ENCODE data around the gene MAN1A2. TPM values are rescaled to one million over a fixed set of nuclear protein-coding genes. Genes with fewer than 3 reads are reported as not detected.
"Not testable (repeated sequence)": the region's sequence is repeated elsewhere in the genome, so short reads cannot be mapped to it uniquely, and the experiment has no call there.

MAN1A2 gene
- total RNA-seq, 1 donor, result 51.0 TPM

GRCh38 chr1:117341123-117341522 lies 26.1 kb upstream of the MAN1A2 start:
- no peak overlapping the region for H2AFZ ChIP-seq (ENCODE audit: low read length)
- TF ChIP-seq, protein P1, sequence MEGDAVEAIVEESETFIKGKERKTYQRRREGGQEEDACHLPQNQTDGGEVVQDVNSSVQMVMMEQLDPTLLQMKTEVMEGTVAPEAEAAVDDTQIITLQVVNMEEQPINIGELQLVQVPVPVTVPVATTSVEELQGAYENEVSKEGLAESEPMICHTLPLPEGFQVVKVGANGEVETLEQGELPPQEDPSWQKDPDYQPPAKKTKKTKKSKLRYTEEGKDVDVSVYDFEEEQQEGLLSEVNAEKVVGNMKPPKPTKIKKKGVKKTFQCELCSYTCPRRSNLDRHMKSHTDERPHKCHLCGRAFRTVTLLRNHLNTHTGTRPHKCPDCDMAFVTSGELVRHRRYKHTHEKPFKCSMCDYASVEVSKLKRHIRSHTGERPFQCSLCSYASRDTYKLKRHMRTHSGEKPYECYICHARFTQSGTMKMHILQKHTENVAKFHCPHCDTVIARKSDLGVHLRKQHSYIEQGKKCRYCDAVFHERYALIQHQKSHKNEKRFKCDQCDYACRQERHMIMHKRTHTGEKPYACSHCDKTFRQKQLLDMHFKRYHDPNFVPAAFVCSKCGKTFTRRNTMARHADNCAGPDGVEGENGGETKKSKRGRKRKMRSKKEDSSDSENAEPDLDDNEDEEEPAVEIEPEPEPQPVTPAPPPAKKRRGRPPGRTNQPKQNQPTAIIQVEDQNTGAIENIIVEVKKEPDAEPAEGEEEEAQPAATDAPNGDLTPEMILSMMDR (IDR thresholded peaks at IDR 0.05; ENCODE audit: extremely low read depth, low read depth, low read length), result no peak
- no peak for DNase-seq (ENCODE audit: insufficient read length, low spot score, missing footprints)
- H3K79me2 ChIP-seq (ENCODE audit: insufficient read depth, low read length), result no peaks in the 10 kb centered on the region
- no peaks in the 10 kb centered on the region for H3K4me1 ChIP-seq (ENCODE audit: insufficient read depth, low read length)
- no peaks in the 10 kb centered on the region for H3K36me3 ChIP-seq (ENCODE audit: insufficient read depth, low read length)
- no peak overlapping the region for H3K27ac ChIP-seq (ENCODE audit: low read depth, low read length)
- H3K4me3 ChIP-seq (ENCODE audit: insufficient read depth, low read length), result no peak overlapping the region
- no peaks in the 10 kb centered on the region for H3K9me3 ChIP-seq (ENCODE audit: low read depth, low read length)
- no peaks in the 10 kb centered on the region for H4K20me1 ChIP-seq (ENCODE audit: insufficient read depth, low read length)
- no peak overlapping the region for H3K4me2 ChIP-seq (ENCODE audit: insufficient read depth, low read length)
- peaks cover 3% of the 10 kb centered on the region for H3K27me3 ChIP-seq (ENCODE audit: insufficient read depth, low read length)

DNA sequence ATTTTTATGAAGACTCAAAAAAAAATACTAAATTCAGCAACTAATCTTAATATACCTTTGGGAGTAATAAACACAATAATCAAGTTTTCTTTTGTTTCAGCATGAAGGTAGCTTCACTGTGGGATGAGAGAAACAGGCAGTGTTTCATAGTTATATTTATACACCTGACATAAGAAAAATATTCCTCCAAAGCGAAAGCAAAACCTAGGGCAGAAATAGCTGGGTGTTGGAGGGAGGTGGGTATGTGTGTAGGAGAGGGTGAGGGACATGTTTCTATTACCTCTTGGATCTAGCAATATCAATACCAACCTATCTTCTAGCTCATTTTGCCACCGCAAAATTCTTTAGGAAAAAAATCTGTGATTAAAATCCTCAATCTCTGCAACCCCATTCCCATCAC lies 24.9 kb upstream of the MAN1A2 start:
- no peaks in the 10 kb centered on the region for H3K4me1 ChIP-seq (ENCODE audit: insufficient read depth, low read length)
- no peaks in the 10 kb centered on the region for H3K36me3 ChIP-seq (ENCODE audit: insufficient read depth, low read length)
- H3K4me3 ChIP-seq (ENCODE audit: insufficient read depth, low read length), result no peak overlapping the region
- no peak for DNase-seq (ENCODE audit: insufficient read length, low spot score, missing footprints)
- no peak overlapping the region for H2AFZ ChIP-seq (ENCODE audit: low read length)
- TF ChIP-seq, protein P1 (IDR thresholded peaks at IDR 0.05; ENCODE audit: extremely low read depth, low read depth, low read length), result no peak
- no peaks in the 10 kb centered on the region for H3K9me3 ChIP-seq (ENCODE audit: low read depth, low read length)
- no peak overlapping the region for H3K27ac ChIP-seq (ENCODE audit: low read depth, low read length)
- H3K27me3 ChIP-seq (ENCODE audit: insufficient read depth, low read length), result peaks cover 3% of the 10 kb centered on the region
- no peaks in the 10 kb centered on the region for H4K20me1 ChIP-seq (ENCODE audit: insufficient read depth, low read length)
- H3K79me2 ChIP-seq (ENCODE audit: insufficient read depth, low read length), result no peaks in the 10 kb centered on the region
- no peak overlapping the region for H3K4me2 ChIP-seq (ENCODE audit: insufficient read depth, low read length)

- Histone ChIP-seq H3K9me3 (ENCODE audit: low read depth, low read length) (no peaks in the 10 kb centered on the region), H3K36me3 (ENCODE audit: insufficient read depth, low read length) (no peaks in the 10 kb centered on the region), H3K4me1 (ENCODE audit: insufficient read depth, low read length) (no peaks in the 10 kb centered on the region), H3K27me3 (ENCODE audit: insufficient read depth, low read length) (peaks cover 9% of the 10 kb centered on the region), H3K27ac (ENCODE audit: low read depth, low read length) (no peak overlapping the region), H3K79me2 (ENCODE audit: insufficient read depth, low read length) (no peaks in the 10 kb centered on the region), H2AFZ (ENCODE audit: low read length) (no peak overlapping the region), H4K20me1 (ENCODE audit: insufficient read depth, low read length) (no peaks in the 10 kb centered on the region), H3K4me3 (ENCODE audit: insufficient read depth, low read length) (no peak overlapping the region), H3K4me2 (ENCODE audit: insufficient read depth, low read length) (no peak overlapping the region)
- TF ChIP-seq, protein P1 (IDR thresholded peaks at IDR 0.05; ENCODE audit: extremely low read depth, low read depth, low read length), result no peak
- peak; percentile 23 for DNase-seq (ENCODE audit: insufficient read length, low spot score, missing footprints)
Measured at GRCh38 chr1:117346206-117346928, 20.9 kb upstream of the MAN1A2 start.

- no peaks in the 10 kb centered on the region for H3K9me3 ChIP-seq (ENCODE audit: low read depth, low read length)
- H3K4me3 ChIP-seq (ENCODE audit: insufficient read depth, low read length), result no peak overlapping the region
- H3K4me1 ChIP-seq (ENCODE audit: insufficient read depth, low read length), result no peaks in the 10 kb centered on the region
- no peak for DNase-seq (ENCODE audit: insufficient read length, low spot score, missing footprints)
- no peaks in the 10 kb centered on the region for H3K79me2 ChIP-seq (ENCODE audit: insufficient read depth, low read length)
- no peak overlapping the region for H2AFZ ChIP-seq (ENCODE audit: low read length)
- no peaks in the 10 kb centered on the region for H3K36me3 ChIP-seq (ENCODE audit: insufficient read depth, low read length)
- TF ChIP-seq, protein P1 (IDR thresholded peaks at IDR 0.05; ENCODE audit: extremely low read depth, low read depth, low read length), result no peak
- H4K20me1 ChIP-seq (ENCODE audit: insufficient read depth, low read length), result no peaks in the 10 kb centered on the region
- no peak overlapping the region for H3K4me2 ChIP-seq (ENCODE audit: insufficient read depth, low read length)
- H3K27me3 ChIP-seq (ENCODE audit: insufficient read depth, low read length), result peaks cover 6% of the 10 kb centered on the region
- no peak overlapping the region for H3K27ac ChIP-seq (ENCODE audit: low read depth, low read length)
Measured at GRCh38 chr1:117347907-117348306, 19.3 kb upstream of the MAN1A2 start.

DNA sequence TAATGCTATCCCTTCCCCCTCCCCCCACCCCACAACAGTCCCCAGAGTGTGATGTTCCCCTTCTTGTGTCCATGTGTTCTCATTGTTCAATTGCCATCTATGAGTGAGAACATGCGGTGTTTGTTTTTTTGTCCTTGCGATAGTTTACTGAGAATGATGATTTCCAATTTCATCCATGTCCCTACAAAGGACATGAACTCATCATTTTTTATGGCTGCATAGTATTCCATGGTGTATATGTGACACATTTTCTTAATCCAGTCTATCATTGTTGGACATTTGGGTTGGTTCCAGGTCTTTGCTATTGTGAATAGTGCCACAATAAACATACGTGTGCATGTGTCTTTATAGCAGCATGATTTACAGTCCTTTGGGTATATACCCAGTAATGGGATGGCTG lies 14.6 kb upstream of the MAN1A2 start:
- H2AFZ ChIP-seq (ENCODE audit: low read length); H3K27me3 ChIP-seq (ENCODE audit: insufficient read depth, low read length); H3K4me2 ChIP-seq (ENCODE audit: insufficient read depth, low read length); H3K4me3 ChIP-seq (ENCODE audit: insufficient read depth, low read length); H3K36me3 ChIP-seq (ENCODE audit: insufficient read depth, low read length); DNase-seq (ENCODE audit: insufficient read length, low spot score, missing footprints); H3K4me1 ChIP-seq (ENCODE audit: insufficient read depth, low read length); H3K79me2 ChIP-seq (ENCODE audit: insufficient read depth, low read length); H3K9me3 ChIP-seq (ENCODE audit: low read depth, low read length); H3K27ac ChIP-seq (ENCODE audit: low read depth, low read length); H4K20me1 ChIP-seq (ENCODE audit: insufficient read depth, low read length): not testable (repeated sequence)

GRCh38 chr1:117357833-117358603 lies 9.2 kb upstream of the MAN1A2 start:
- not testable (repeated sequence) for H3K9me3 ChIP-seq (ENCODE audit: low read depth, low read length); H3K79me2 ChIP-seq (ENCODE audit: insufficient read depth, low read length); DNase-seq (ENCODE audit: insufficient read length, low spot score, missing footprints); H3K4me1 ChIP-seq (ENCODE audit: insufficient read depth, low read length); H3K27ac ChIP-seq (ENCODE audit: low read depth, low read length); H3K36me3 ChIP-seq (ENCODE audit: insufficient read depth, low read length); H3K4me2 ChIP-seq (ENCODE audit: insufficient read depth, low read length); H4K20me1 ChIP-seq (ENCODE audit: insufficient read depth, low read length); H2AFZ ChIP-seq (ENCODE audit: low read length); H3K4me3 ChIP-seq (ENCODE audit: insufficient read depth, low read length); H3K27me3 ChIP-seq (ENCODE audit: insufficient read depth, low read length)
